NCI-H2227 (cell line): ENCODE data around the gene WDR83.
"Not testable (repeated sequence)": the region's sequence is repeated elsewhere in the genome, so short reads cannot be mapped to it uniquely, and the experiment has no call there.

Experiments used
- DNase-seq: peaks from one replicate; lab custom pipeline; 2025; ENCODE audit not compliant: unreplicated experiment; lab: John Stamatoyannopoulos, UW

Gene WDR83

GRCh38 chr19:12711187-12711586 is 44.6 kb downstream of the WDR83 start:
- DNase-seq, result no peak

GRCh38 chr19:12712077-12712476 is 45.5 kb downstream of the WDR83 start:
- DNase-seq, result not testable (repeated sequence)

- DNase-seq, result not testable (repeated sequence)
Measured at GRCh38 chr19:12713304-12713703, 46.7 kb downstream of the WDR83 start.

- no peak for DNase-seq
Measured at GRCh38 chr19:12715102-12715501, 48.5 kb downstream of the WDR83 start.

GRCh38 chr19:12715929-12716328 is 49.3 kb downstream of the WDR83 start:
- DNase-seq, result no peak

- no peak for DNase-seq
Measured at GRCh38 chr19:12720296-12720695, 53.7 kb downstream of the WDR83 start.

GRCh38 chr19:12720851-12721655 is 54.4 kb downstream of the WDR83 start:
- DNase-seq, result peak; percentile 53

- peak; percentile 78 for DNase-seq
Measured at GRCh38 chr19:12721656-12722565, 55.3 kb downstream of the WDR83 start.

GRCh38 chr19:12722566-12723380 is 56.2 kb downstream of the WDR83 start:
- DNase-seq, result peak; percentile 98

- DNase-seq, result no peak
Measured at GRCh38 chr19:12723381-12723640, 56.7 kb downstream of the WDR83 start.

- peak; percentile 68 for DNase-seq
Measured at GRCh38 chr19:12723641-12724426, 57.2 kb downstream of the WDR83 start, which contains the start of gene TNPO2. Gene TNPO2, minus strand, starts transcription at chr19:12723932. Its CDS starts 2,955 bp downstream, at chr19:12720977.
